Renal cortex interstitium (tissue), 15 donors: ENCODE data around the gene MAP10. TPM values are rescaled to one million over a fixed set of nuclear protein-coding genes. Genes with fewer than 3 reads are reported as not detected.
"Not testable (repeated sequence)": the region's sequence is repeated elsewhere in the genome, so short reads cannot be mapped to it uniquely, and the experiment has no call there.

Experiments
- DNase-seq, 11 donors: peaks; one replicate each; pipeline ENCODE4 v3.0.0-alpha.2; 2013; ENCODE audit warnings: low read depth in 9 of 11, low spot score in 4 of 11; ENCODE audit errors: extremely low read depth in 1 of 11
- long read RNA-seq, 16 experiments: transcript quantifications; one replicate each; lab custom pipeline, GENCODE V29; 2026
- polyA plus RNA-seq, 3 donors: library from polyadenylated mRNA; unstranded; fragments of 120-200 nt; gene quantifications; one replicate each; pipeline ENCODE4 v1.2.1, GENCODE V29; 2013; ENCODE audit not compliant: insufficient read length in 3 of 3

MAP10 gene
- polyA plus RNA-seq: 1 to 10 TPM; 5.8 to 7.3 (median 6.4) TPM
- long read RNA-seq, donor 1, transcript MAP10-201 (1 exons, 3,516 nt): major isoform, 6 of 6 reads
- long read RNA-seq, donor 1, partial matches to known transcripts: 0 of 6 reads
- long read RNA-seq, donor 1, other reads (novel, unspliced or antisense): 0 of 6 reads
- long read RNA-seq, donor 2, partial matches to known transcripts: 0 of 2 reads
- long read RNA-seq, donor 2, other reads (novel, unspliced or antisense): 0 of 2 reads
- long read RNA-seq, donor 3, transcript MAP10-201 (1 exons, 3,516 nt): major isoform, 15 of 15 reads
- long read RNA-seq, donor 3, partial matches to known transcripts: 0 of 15 reads
- long read RNA-seq, donor 3, other reads (novel, unspliced or antisense): 0 of 15 reads
- long read RNA-seq, donor 4, transcript MAP10-201 (1 exons, 3,516 nt): major isoform, 6 of 6 reads
- long read RNA-seq, donor 4, partial matches to known transcripts: 0 of 6 reads
- long read RNA-seq, donor 4, other reads (novel, unspliced or antisense): 0 of 6 reads
- long read RNA-seq, donor 5: 0 reads
- long read RNA-seq, donor 6, transcript MAP10-201 (1 exons, 3,516 nt): major isoform, 12 of 12 reads
- long read RNA-seq, donor 6, partial matches to known transcripts: 0 of 12 reads
- long read RNA-seq, donor 6, other reads (novel, unspliced or antisense): 0 of 12 reads
- long read RNA-seq, donor 7, transcript MAP10-201 (1 exons, 3,516 nt): major isoform, 8 of 8 reads
- long read RNA-seq, donor 7, partial matches to known transcripts: 0 of 8 reads
- long read RNA-seq, donor 7, other reads (novel, unspliced or antisense): 0 of 8 reads
- long read RNA-seq, donor 8, transcript MAP10-201 (1 exons, 3,516 nt): major isoform, 17 of 17 reads
- long read RNA-seq, donor 8, partial matches to known transcripts: 0 of 17 reads
- long read RNA-seq, donor 8, other reads (novel, unspliced or antisense): 0 of 17 reads
- long read RNA-seq, donor 9, transcript MAP10-201 (1 exons, 3,516 nt): major isoform, 5 of 5 reads
- long read RNA-seq, donor 9, partial matches to known transcripts: 0 of 5 reads
- long read RNA-seq, donor 9, other reads (novel, unspliced or antisense): 0 of 5 reads
- long read RNA-seq, donor 10, transcript MAP10-201 (1 exons, 3,516 nt): major isoform, 12 of 12 reads
- long read RNA-seq, donor 10, partial matches to known transcripts: 0 of 12 reads
- long read RNA-seq, donor 10, other reads (novel, unspliced or antisense): 0 of 12 reads
- long read RNA-seq, donor 11, transcript MAP10-201 (1 exons, 3,516 nt): major isoform, 7 of 7 reads
- long read RNA-seq, donor 11, partial matches to known transcripts: 0 of 7 reads
- long read RNA-seq, donor 11, other reads (novel, unspliced or antisense): 0 of 7 reads
- long read RNA-seq, donor 12, partial matches to known transcripts: 0 of 3 reads
- long read RNA-seq, donor 12, other reads (novel, unspliced or antisense): 0 of 3 reads
- long read RNA-seq, donor 13, transcript MAP10-201 (1 exons, 3,516 nt): major isoform, 31 of 31 reads
- long read RNA-seq, donor 13, partial matches to known transcripts: 0 of 31 reads
- long read RNA-seq, donor 13, other reads (novel, unspliced or antisense): 0 of 31 reads
- long read RNA-seq, donor 14, transcript MAP10-201 (1 exons, 3,516 nt): major isoform, 9 of 9 reads
- long read RNA-seq, donor 14, partial matches to known transcripts: 0 of 9 reads
- long read RNA-seq, donor 14, other reads (novel, unspliced or antisense): 0 of 9 reads
- long read RNA-seq, donor 15: 0 reads
- long read RNA-seq, donor 16, transcript MAP10-201 (1 exons, 3,516 nt): major isoform, 18 of 18 reads
- long read RNA-seq, donor 16, partial matches to known transcripts: 0 of 18 reads
- long read RNA-seq, donor 16, other reads (novel, unspliced or antisense): 0 of 18 reads

GRCh38 chr1:232805269-232806185, at the start of gene MAP10:
MAP10 (plus strand) TSS chr1:232805416; CDS start chr1:232805450, 34 bp downstream.
- DNase-seq: peak; percentile 39 to 80 (median 70)

- DNase-seq: peak in 3 of 11 donors; percentile 42 to 57 (median 49)
Measured at GRCh38 chr1:232764458-232765251, 40.6 kb upstream of the MAP10 start.

GRCh38 chr1:232765542-232765941, 39.7 kb upstream of the MAP10 start:
- no peak for DNase-seq

GRCh38 chr1:232766241-232766890, 38.9 kb upstream of the MAP10 start:
- DNase-seq: peak in 2 of 11 donors; percentile 7 to 13

- no peak for DNase-seq
Measured at GRCh38 chr1:232766904-232767303, 38.3 kb upstream of the MAP10 start.

GRCh38 chr1:232767305-232768074, 37.7 kb upstream of the MAP10 start:
- peak in 2 of 11 donors; percentile 6 to 50 for DNase-seq

GRCh38 chr1:232768793-232769192, 36.4 kb upstream of the MAP10 start:
- DNase-seq: no peak

- no peak for DNase-seq
Measured at GRCh38 chr1:232769733-232770132, 35.5 kb upstream of the MAP10 start.

- DNase-seq: no peak
Measured at GRCh38 chr1:232773752-232774151, 31.5 kb upstream of the MAP10 start.

- no peak for DNase-seq
Measured at GRCh38 chr1:232776526-232777106, 28.6 kb upstream of the MAP10 start.

GRCh38 chr1:232780354-232780753, 24.9 kb upstream of the MAP10 start:
- DNase-seq: no peak

GRCh38 chr1:232784794-232785193, 20.4 kb upstream of the MAP10 start:
- no peak for DNase-seq

- not testable (repeated sequence) for DNase-seq
Measured at GRCh38 chr1:232785630-232786029, 19.6 kb upstream of the MAP10 start.

- no peak for DNase-seq
Measured at GRCh38 chr1:232786845-232787455, 18.3 kb upstream of the MAP10 start.
